Astrocyte (in vitro differentiated cells and primary cell): ENCODE data around the gene RDH16. TPM values are rescaled to one million over a fixed set of nuclear protein-coding genes. Genes with fewer than 3 reads are reported as not detected.
"Not testable (repeated sequence)": the region's sequence is repeated elsewhere in the genome, so short reads cannot be mapped to it uniquely, and the experiment has no call there.

Experiments
- DNase-seq: peaks from one replicate; pipeline ENCODE4 v3.0.0-alpha.2; 2010; ENCODE audit warnings: low read depth
- FAIRE-seq: peaks from 2 replicates; lab custom pipeline; 2011; peaks lifted over from hg19 to GRCh38; lab: Jason Lieb, UNC
- H2AFZ ChIP-seq: 2 replicates; pipeline ENCODE4 v1.6.0; 2012; ENCODE audit warnings: low read depth, low read length, inconsistent platforms
- H3K27ac ChIP-seq: 2 replicates; pipeline ENCODE4 v1.5.1; 2011; ENCODE audit warnings: low read depth, low read length, inconsistent platforms
- H3K27me3 ChIP-seq: 2 replicates; pipeline ENCODE4 v1.6.0; 2011; ENCODE audit warnings: low read length, inconsistent platforms; ENCODE audit not compliant: insufficient read depth
- H3K36me3 ChIP-seq: 2 replicates; pipeline ENCODE4 v1.5.1; 2011; ENCODE audit warnings: low read length, inconsistent platforms; ENCODE audit not compliant: insufficient read depth
- H3K4me1 ChIP-seq: 2 replicates; pipeline ENCODE4 v1.5.1; 2011; ENCODE audit warnings: low read length, inconsistent platforms; ENCODE audit not compliant: insufficient read depth
- H3K4me2 ChIP-seq: 2 replicates; pipeline ENCODE4 v1.6.0; 2012; ENCODE audit warnings: low read length, inconsistent platforms
- H3K4me3 ChIP-seq: 2 replicates; pipeline ENCODE4 v1.5.1; 2011; ENCODE audit warnings: low read depth, mild to moderate bottlenecking, low read length, inconsistent platforms; ENCODE audit not compliant: insufficient read depth
- H3K79me2 ChIP-seq: 2 replicates; pipeline ENCODE4 v1.6.0; 2012; ENCODE audit warnings: mild to moderate bottlenecking, low read length, inconsistent platforms; ENCODE audit not compliant: insufficient read depth
- H3K9ac ChIP-seq: 2 replicates; pipeline ENCODE4 v1.6.0; 2012; ENCODE audit warnings: mild to moderate bottlenecking, low read length, inconsistent platforms
- H3K9me3 ChIP-seq: 2 replicates; pipeline ENCODE4 v1.5.1; 2012; ENCODE audit warnings: low read depth, mild to moderate bottlenecking, low read length, inconsistent platforms; ENCODE audit not compliant: insufficient read depth
- H4K20me1 ChIP-seq: 2 replicates; pipeline ENCODE4 v1.6.0; 2012; ENCODE audit warnings: low read length, inconsistent platforms; ENCODE audit not compliant: insufficient read depth
- H3K27ac Mint-ChIP-seq: one replicate; pipeline ENCODE4 v1.8.0; 2021; ENCODE audit warnings: mild to moderate bottlenecking, mixed read lengths; ENCODE audit not compliant: unreplicated experiment
- H3K27me3 Mint-ChIP-seq: one replicate; pipeline ENCODE4 v1.8.0; 2021; ENCODE audit warnings: low read depth, mixed read lengths; ENCODE audit not compliant: unreplicated experiment
- H3K36me3 Mint-ChIP-seq: one replicate; pipeline ENCODE4 v1.8.0; 2021; ENCODE audit warnings: low read depth, mixed read lengths; ENCODE audit not compliant: unreplicated experiment
- H3K4me1 Mint-ChIP-seq: one replicate; pipeline ENCODE4 v1.8.0; 2021; ENCODE audit warnings: low read depth, mixed read lengths; ENCODE audit not compliant: unreplicated experiment
- H3K4me3 Mint-ChIP-seq: one replicate; pipeline ENCODE4 v1.8.0; 2021; ENCODE audit warnings: mild to moderate bottlenecking, moderate library complexity, mixed read lengths; ENCODE audit not compliant: unreplicated experiment
- H3K9me3 Mint-ChIP-seq: one replicate; pipeline ENCODE4 v1.8.0; 2021; ENCODE audit warnings: mild to moderate bottlenecking, mixed read lengths; ENCODE audit not compliant: unreplicated experiment
- CTCF ChIP-seq: IDR thresholded peaks from 2 replicates; pipeline ENCODE4 v1.5.1; 2011; ENCODE audit warnings: low read depth, mild to moderate bottlenecking, inconsistent platforms, low read length, moderate library complexity; ENCODE audit not compliant: insufficient read depth
- EZH2 ChIP-seq: IDR thresholded peaks from 2 replicates; pipeline ENCODE4 v1.6.1; 2012; ENCODE audit warnings: mild to moderate bottlenecking, low read length, inconsistent platforms; ENCODE audit not compliant: insufficient read depth
- total RNA-seq: library from RNA; stranded (reverse); gene quantifications from 2 replicates; pipeline ENCODE4 v1.2.1, GENCODE V29; 2021

Gene RDH16
- total RNA-seq, 1 donor from 2014 or later = 0.32 TPM

- FAIRE-seq = no peak
- H3K36me3 ChIP-seq = no peaks in the 10 kb centered on the region
- no peak overlapping the region for H3K9ac ChIP-seq
- H3K9me3 ChIP-seq = no peaks in the 10 kb centered on the region
- no peak overlapping the region for H2AFZ ChIP-seq
- TF ChIP-seq CTCF (no peak), EZH2 (no peak)
- Mint-ChIP-seq H3K9me3 (peaks cover 17% of the 10 kb centered on the region), H3K36me3 (no peaks in the 10 kb centered on the region), H3K4me1 (no peaks in the 10 kb centered on the region), H3K27me3 (peaks cover 28% of the 10 kb centered on the region), H3K4me3 (no peak overlapping the region), H3K27ac (no peak overlapping the region)
- H3K4me1 ChIP-seq = no peaks in the 10 kb centered on the region
- DNase-seq = no peak
- H3K27me3 ChIP-seq = no peaks in the 10 kb centered on the region
- no peak overlapping the region for H3K4me2 ChIP-seq
- H3K79me2 ChIP-seq = no peaks in the 10 kb centered on the region
- H4K20me1 ChIP-seq = no peaks in the 10 kb centered on the region
- H3K27ac ChIP-seq = no peak overlapping the region
- no peak overlapping the region for H3K4me3 ChIP-seq
Observed at GRCh38 chr12:56914256-56914655, 43.2 kb downstream of the RDH16 start.

GRCh38 chr12:56909403-56909802, 48.0 kb downstream of the RDH16 start:
- not testable (repeated sequence) for FAIRE-seq, H3K27me3 ChIP-seq, H3K79me2 ChIP-seq, H3K4me3 ChIP-seq, H3K27ac Mint-ChIP-seq, H3K27ac ChIP-seq, DNase-seq, H3K4me3 Mint-ChIP-seq, H3K36me3 Mint-ChIP-seq, H4K20me1 ChIP-seq, H2AFZ ChIP-seq, H3K36me3 ChIP-seq, H3K9me3 ChIP-seq, H3K4me1 ChIP-seq, H3K9ac ChIP-seq, H3K4me2 ChIP-seq, H3K4me1 Mint-ChIP-seq
- Mint-ChIP-seq H3K27me3 (peaks cover 28% of the 10 kb centered on the region), H3K9me3 (peaks cover 39% of the 10 kb centered on the region)

GRCh38 chr12:56908136-56908535, 49.3 kb downstream of the RDH16 start:
- Histone ChIP-seq H3K27ac (no peak overlapping the region), H2AFZ (no peak overlapping the region), H3K9me3 (peaks cover 3% of the 10 kb centered on the region), H3K36me3 (no peaks in the 10 kb centered on the region), H3K27me3 (no peaks in the 10 kb centered on the region), H3K79me2 (no peaks in the 10 kb centered on the region), H3K4me3 (no peak overlapping the region), H3K4me2 (no peak overlapping the region), H3K4me1 (no peaks in the 10 kb centered on the region), H4K20me1 (no peaks in the 10 kb centered on the region), H3K9ac (no peak overlapping the region)
- DNase-seq = no peak
- Mint-ChIP-seq H3K4me3 (no peak overlapping the region), H3K9me3 (peaks cover 44% of the 10 kb centered on the region), H3K27ac (no peak overlapping the region), H3K4me1 (no peaks in the 10 kb centered on the region), H3K27me3 (peaks cover 28% of the 10 kb centered on the region), H3K36me3 (no peaks in the 10 kb centered on the region)
- no peak for FAIRE-seq
- no peak for TF ChIP-seq EZH2
- no peak for TF ChIP-seq CTCF
